Measurements from ENCODE around the gene ABCA10. TPM values are rescaled to one million over a fixed set of nuclear protein-coding genes. Genes with fewer than 3 reads are reported as not detected.
"Not testable (repeated sequence)": the region's sequence is repeated elsewhere in the genome, so short reads cannot be mapped to it uniquely, and the experiment has no call there.

The ABCA10 gene
- total RNA-seq, 3 donors from 2014 or later = 13.6 to 49.5 (median 16.1) TPM

DNA sequence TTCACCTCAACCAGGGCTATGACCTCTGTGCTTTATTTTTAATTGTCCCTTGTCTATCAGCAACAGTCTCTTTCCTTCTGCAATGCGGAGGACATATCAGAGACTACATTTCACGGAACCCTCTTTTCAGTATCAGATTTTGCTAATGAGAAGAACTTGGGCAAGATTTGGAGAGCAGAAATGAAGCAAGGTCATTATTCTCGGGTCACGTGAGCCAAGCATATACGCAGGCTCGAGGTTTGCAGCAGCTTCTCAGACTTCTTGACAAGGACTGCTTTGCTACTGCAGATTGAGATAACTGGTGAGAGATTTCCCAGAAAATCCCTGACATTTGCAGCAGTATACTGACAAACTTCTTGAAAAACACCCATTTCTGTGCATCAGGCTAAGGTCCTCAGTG, 30.4 kb downstream of the ABCA10 start:
- H3K27ac ChIP-seq = no peak overlapping the region
- H3K4me3 ChIP-seq = no peak overlapping the region
- intact Hi-C loops (cut with DNase I; ENCODE audit: low total_unique reads) = no loop called here
- TF ChIP-seq, protein P1, sequence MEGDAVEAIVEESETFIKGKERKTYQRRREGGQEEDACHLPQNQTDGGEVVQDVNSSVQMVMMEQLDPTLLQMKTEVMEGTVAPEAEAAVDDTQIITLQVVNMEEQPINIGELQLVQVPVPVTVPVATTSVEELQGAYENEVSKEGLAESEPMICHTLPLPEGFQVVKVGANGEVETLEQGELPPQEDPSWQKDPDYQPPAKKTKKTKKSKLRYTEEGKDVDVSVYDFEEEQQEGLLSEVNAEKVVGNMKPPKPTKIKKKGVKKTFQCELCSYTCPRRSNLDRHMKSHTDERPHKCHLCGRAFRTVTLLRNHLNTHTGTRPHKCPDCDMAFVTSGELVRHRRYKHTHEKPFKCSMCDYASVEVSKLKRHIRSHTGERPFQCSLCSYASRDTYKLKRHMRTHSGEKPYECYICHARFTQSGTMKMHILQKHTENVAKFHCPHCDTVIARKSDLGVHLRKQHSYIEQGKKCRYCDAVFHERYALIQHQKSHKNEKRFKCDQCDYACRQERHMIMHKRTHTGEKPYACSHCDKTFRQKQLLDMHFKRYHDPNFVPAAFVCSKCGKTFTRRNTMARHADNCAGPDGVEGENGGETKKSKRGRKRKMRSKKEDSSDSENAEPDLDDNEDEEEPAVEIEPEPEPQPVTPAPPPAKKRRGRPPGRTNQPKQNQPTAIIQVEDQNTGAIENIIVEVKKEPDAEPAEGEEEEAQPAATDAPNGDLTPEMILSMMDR (IDR thresholded peaks at IDR 0.05) = no peak
- no peak for TF ChIP-seq POLR2AphosphoS5 (IDR thresholded peaks at IDR 0.05)
- no peak for TF ChIP-seq POLR2A (IDR thresholded peaks at IDR 0.05)
- no peaks in the 10 kb centered on the region for H3K27me3 ChIP-seq
- no peaks in the 10 kb centered on the region for H3K9me3 ChIP-seq
- no peak for DNase-seq (ENCODE audit: low spot score in 2 of 2)
- H3K36me3 ChIP-seq = no peaks in the 10 kb centered on the region
- H3K4me1 ChIP-seq = no peaks in the 10 kb centered on the region

DNA sequence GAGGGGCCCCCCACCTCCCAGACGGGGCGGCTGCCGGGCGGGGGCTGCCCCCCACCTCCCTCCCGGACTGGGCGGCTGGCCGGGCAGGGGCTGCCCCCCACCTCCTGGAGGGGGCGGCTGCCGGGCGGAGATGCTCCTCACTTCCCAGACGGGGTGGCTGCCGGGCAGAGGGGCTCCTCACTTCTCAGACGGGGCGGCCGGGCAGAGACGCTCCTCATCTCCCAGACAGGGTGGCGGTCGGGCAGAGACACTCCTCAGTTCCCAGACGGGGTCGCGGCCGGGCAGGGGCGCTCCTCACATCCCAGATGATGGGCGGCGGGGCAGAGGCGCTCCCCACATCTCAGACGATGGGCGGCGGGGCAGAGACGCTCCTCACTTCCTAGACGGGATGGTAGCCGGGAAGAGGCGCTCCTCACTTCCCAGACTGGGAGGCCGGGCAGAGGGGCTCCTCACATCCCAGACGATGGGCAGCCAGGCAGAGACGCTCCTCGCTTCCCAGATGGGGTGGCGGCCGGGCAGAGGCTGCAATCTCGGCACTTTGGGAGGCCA, 32.4 kb downstream of the ABCA10 start:
- H3K27me3 ChIP-seq; DNase-seq (ENCODE audit: low spot score in 2 of 2); H3K4me3 ChIP-seq; intact Hi-C loops (cut with DNase I; ENCODE audit: low total_unique reads); H3K36me3 ChIP-seq; H3K27ac ChIP-seq; H3K9me3 ChIP-seq; H3K4me1 ChIP-seq: not testable (repeated sequence)

DNA sequence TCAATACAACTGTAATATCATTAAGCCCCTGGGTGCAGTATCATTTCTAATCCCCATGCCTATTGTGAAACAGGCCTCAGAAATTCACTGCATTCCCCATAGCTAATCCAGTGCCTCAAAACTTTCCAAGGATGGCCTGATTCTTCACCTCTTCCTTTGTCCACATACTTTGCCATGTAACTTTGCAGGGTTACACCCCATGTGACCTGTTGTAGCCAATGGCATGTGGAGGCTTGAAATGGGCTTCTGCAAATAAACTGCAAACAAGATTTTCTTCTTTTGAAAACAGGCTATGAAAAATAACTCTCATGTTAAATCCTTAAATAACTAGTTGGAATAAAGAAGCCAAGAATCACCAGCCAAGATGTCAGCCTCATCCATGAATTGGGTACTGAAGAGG, 35.9 kb downstream of the ABCA10 start:
- no peak for TF ChIP-seq POLR2A (IDR thresholded peaks at IDR 0.05)
- TF ChIP-seq, protein P1 (IDR thresholded peaks at IDR 0.05) = no peak
- no peak for TF ChIP-seq POLR2AphosphoS5 (IDR thresholded peaks at IDR 0.05)
- H3K27me3 ChIP-seq = no peaks in the 10 kb centered on the region
- no peaks in the 10 kb centered on the region for H3K36me3 ChIP-seq
- no peak overlapping the region for H3K27ac ChIP-seq
- H3K9me3 ChIP-seq = no peaks in the 10 kb centered on the region
- DNase-seq (ENCODE audit: low spot score in 2 of 2) = no peak
- intact Hi-C loops (cut with DNase I; ENCODE audit: low total_unique reads) = no loop called here
- H3K4me1 ChIP-seq = no peaks in the 10 kb centered on the region
- no peak overlapping the region for H3K4me3 ChIP-seq

DNA sequence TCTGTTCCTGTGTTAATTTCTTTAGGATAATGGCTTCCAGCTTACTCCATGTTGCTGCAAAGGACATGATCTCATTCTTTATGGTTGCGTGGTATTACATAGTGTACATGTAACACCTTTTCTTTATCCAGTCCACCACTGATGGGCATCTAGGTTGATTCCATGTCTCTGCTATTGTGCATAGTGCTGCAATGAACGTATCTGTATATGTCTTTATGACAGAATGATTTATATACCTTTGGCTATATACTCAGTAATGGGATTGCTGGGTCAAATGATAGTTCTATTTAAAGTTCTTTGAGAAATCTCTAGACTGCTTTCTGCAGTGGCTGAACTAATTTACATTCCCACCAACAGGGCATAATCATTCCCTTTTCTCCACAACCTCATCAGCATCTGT, 39.8 kb downstream of the ABCA10 start:
- intact Hi-C loops (cut with DNase I; ENCODE audit: low total_unique reads) = no loop called here
- H3K27ac ChIP-seq = no peak overlapping the region
- H3K27me3 ChIP-seq = no peaks in the 10 kb centered on the region
- no peaks in the 10 kb centered on the region for H3K36me3 ChIP-seq
- no peak for TF ChIP-seq POLR2A (IDR thresholded peaks at IDR 0.05)
- TF ChIP-seq POLR2AphosphoS5 (IDR thresholded peaks at IDR 0.05) = no peak
- TF ChIP-seq, protein P1 (IDR thresholded peaks at IDR 0.05) = no peak
- no peaks in the 10 kb centered on the region for H3K4me1 ChIP-seq
- no peak for DNase-seq (ENCODE audit: low spot score in 2 of 2)
- H3K9me3 ChIP-seq = no peaks in the 10 kb centered on the region
- no peak overlapping the region for H3K4me3 ChIP-seq

DNA sequence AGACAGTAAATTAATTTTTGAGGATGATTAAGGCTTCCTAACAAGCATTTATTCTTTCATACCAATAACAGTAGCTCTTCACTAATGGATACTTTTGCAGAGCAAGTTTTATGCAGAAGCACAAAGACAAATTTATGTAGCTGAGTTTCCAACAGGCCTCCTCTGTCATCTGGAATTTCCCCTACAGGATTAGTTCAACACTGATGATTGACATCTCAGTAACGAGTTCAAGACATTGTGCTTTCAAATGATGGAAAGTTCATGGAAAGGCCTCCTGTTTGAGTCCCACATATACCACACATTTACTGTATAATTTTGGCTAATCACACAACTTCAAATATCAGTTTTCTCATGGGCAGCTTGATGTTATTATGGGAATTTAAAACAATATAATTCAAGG, 40.6 kb downstream of the ABCA10 start:
- intact Hi-C loops (cut with DNase I; ENCODE audit: low total_unique reads) = no loop called here
- no peak for TF ChIP-seq POLR2A (IDR thresholded peaks at IDR 0.05)
- TF ChIP-seq, protein P1 (IDR thresholded peaks at IDR 0.05) = no peak
- no peak for TF ChIP-seq POLR2AphosphoS5 (IDR thresholded peaks at IDR 0.05)
- Histone ChIP-seq H3K4me1 (no peaks in the 10 kb centered on the region), H3K36me3 (no peaks in the 10 kb centered on the region), H3K27me3 (no peaks in the 10 kb centered on the region), H3K27ac (no peak overlapping the region), H3K4me3 (no peak overlapping the region), H3K9me3 (no peaks in the 10 kb centered on the region)
- no peak for DNase-seq (ENCODE audit: low spot score in 2 of 2)

DNA sequence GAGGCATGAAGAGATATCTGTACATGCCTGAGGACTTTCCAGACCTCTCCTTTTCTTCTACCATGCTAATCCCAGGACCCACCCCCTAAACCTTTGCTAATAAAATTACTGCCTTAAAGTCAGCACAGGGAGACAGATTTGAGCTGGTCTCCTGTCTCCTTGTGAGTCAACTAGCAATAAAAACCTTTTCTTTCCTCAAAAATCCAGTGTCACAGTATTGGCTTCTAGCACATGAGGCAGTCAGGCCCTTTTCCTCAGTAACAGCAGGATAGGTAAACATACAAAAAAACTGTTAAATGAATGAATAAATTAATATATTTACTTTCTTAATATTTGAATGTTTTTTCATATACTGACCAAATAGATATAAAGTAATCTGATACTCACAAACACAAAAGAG, 41.3 kb downstream of the ABCA10 start:
- DNase-seq (ENCODE audit: low spot score in 2 of 2) = no peak
- H3K4me3 ChIP-seq = no peak overlapping the region
- no peaks in the 10 kb centered on the region for H3K36me3 ChIP-seq
- no peaks in the 10 kb centered on the region for H3K9me3 ChIP-seq
- H3K27ac ChIP-seq = no peak overlapping the region
- no peak for TF ChIP-seq POLR2AphosphoS5 (IDR thresholded peaks at IDR 0.05)
- TF ChIP-seq, protein P1 (IDR thresholded peaks at IDR 0.05) = no peak
- no peaks in the 10 kb centered on the region for H3K27me3 ChIP-seq
- H3K4me1 ChIP-seq = no peaks in the 10 kb centered on the region
- intact Hi-C loops (cut with DNase I; ENCODE audit: low total_unique reads) = no loop called here

Measured in breast epithelium (tissue), 4 donors.